NCI-H2227 treated with DMSO at 0.1 percent for 48 hours (cell line): Measurements from ENCODE around the gene MKLN1.
"Not testable (repeated sequence)": the region's sequence is repeated elsewhere in the genome, so short reads cannot be mapped to it uniquely, and the experiment has no call there.

Experiments used
- DNase-seq: peaks from one replicate; lab custom pipeline; 2025; lab: John Stamatoyannopoulos, UW

Gene MKLN1

DNA sequence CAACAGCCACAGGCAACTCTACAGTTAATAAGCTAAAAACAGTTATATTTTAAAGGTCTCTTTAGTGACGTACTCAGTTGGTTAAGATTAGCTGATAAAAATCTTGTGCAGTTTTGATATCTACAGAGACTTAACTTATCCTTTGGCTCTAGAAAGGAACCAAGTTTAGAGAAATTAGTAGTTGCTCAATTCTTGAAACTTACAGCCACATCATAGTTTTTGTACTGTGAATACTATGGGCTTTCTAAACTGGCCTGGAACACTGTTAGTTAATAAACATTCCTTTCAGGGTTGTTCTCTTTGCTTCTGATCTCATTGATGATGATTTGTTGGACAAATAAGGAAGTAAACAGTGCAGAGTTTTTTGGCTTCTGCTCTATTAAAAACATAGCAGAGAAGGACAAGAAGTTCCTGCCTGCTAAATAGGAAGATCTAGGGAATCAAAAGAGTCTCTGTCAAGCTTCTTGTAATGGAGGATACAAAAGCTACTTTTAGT is 73.1 kb downstream of the MKLN1 start:
- no peak for DNase-seq

DNA sequence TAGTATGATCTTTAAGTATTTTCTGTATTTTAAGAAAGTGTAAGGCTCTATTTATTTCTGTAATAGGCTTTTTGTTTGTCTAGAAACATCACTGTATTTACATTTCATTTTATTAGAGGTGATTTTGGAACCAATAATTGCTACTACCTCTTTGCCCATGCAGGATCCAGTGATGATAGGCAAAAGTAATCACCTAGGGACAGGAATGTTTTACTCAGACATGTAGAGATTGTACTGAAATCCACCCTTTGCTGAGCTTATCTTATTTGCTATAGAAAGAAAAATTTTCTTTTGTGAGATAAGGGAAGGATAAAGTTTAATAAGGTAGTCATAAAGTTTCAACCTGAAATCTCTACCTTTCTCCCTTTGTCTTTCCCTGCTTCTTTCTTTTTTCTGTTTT is 73.5 kb downstream of the MKLN1 start:
- DNase-seq, result no peak

DNA sequence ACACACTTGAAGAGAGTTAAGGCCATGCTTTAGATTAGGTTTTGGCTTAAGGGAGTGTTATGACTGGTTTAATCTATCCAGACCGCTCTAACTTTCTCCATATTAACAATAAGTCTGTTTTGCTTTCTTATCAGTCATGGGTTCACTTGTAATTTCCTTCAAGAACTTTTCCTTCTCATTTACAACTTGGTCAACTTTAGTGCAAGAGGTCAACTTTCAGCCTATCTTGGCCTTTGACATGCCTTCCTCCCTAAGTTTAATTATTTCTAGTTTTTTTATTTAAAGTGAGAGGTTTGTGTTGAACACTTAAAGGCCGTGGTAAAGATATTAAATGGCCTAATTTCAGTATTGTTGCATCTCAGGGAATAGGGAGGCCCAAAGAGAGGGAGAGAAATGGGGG is 75.6 kb downstream of the MKLN1 start:
- DNase-seq, result no peak

DNA sequence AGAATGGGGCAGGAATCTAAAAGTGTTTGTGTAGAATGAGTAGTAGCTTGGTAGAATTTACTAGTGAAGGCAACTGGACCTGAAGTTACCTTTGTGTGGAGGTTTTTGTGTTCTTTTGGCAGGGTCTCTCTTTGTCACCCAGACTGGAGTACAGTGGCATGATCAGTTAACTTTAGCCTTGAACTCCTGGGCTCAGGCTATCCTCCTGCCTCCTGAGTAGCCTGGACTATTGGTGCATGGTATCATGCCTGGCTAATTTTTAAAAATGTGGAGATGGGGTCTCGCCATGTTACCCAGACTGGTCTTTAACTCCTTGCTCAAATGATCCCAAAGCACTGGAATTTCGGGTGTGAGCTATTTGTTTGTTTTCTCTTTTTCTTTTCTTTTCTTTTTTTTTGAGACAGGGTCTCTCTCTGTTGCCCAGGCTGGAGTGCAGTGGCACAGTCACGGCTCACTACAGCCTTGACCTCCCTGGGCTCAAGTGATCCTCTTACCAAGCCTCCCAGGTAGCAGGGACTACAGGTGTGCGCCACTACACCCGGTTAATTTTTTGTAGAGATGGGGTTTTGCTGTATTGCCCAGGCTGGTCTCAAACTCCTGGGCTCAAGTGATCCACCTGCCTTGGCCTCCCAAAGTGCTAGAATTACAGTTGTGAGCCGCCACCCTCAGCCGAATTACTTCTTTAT is 76.7 kb downstream of the MKLN1 start:
- no peak for DNase-seq

DNA sequence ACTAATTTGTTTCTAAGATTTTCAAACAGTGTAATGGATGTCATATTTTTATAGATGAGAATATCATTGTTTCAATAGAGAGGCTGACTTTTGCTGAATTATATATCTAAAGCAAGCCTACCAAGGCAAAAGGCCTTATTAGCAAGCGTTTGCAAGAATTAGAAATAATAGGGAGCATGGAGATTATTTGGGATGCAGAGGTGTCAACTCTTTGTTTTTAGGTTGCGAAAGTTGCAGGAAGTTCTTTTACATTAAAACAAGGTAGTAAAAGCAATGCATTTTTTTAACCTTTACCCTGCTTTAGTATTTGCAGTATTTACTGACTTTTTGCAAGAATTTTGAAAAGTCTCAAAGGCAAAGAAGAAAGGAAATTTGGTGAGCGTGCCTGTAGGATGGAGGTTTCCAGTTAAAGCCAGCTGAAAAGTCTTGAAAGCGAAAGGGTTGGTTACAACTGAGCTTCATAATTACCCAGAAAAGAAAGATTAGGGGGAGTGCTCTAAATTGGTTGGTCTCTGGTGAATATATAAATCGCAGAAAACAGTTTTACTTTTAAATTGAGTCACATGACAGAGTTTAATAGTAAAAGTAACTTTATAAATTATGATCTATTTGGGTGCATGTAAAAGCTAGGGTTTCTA is 81.6 kb downstream of the MKLN1 start:
- no peak for DNase-seq

DNA sequence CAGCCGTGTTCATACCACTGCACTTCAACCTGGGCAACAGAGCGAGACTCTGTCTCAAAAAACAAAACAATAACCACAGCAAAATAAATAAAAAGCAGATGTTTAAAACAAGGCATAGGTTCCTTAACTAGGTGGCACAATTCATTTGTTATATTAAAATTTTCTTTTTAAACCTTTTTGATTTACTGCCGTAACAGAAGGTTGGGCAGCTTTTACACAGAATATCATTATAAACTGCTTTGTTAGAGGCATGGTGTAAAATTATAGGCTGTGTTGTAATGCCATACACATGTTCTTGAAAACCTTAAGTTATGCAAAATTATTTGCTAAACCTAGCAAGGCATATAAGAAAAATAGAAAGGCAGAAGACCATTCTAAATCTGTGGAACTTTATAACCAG is 84.4 kb downstream of the MKLN1 start:
- DNase-seq, result no peak

DNA sequence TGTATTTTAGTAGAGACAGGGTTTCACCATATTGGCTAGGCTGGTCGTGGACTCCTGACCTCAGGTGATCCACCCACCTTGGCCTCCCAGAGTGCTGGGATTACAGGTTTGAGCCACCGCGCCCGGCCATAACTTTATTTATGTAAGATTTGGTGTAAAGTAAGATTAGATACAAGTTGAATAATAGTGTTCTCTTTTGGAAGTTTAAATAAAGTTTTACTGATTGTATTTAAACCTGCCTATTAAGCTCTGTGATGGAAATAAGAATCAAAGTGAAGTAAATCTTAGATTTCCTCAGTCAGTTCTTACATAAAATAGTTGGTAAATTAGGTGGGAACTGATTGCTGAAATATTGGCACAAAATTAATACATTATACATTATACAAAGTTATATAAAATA is 86.0 kb downstream of the MKLN1 start:
- no peak for DNase-seq

DNA sequence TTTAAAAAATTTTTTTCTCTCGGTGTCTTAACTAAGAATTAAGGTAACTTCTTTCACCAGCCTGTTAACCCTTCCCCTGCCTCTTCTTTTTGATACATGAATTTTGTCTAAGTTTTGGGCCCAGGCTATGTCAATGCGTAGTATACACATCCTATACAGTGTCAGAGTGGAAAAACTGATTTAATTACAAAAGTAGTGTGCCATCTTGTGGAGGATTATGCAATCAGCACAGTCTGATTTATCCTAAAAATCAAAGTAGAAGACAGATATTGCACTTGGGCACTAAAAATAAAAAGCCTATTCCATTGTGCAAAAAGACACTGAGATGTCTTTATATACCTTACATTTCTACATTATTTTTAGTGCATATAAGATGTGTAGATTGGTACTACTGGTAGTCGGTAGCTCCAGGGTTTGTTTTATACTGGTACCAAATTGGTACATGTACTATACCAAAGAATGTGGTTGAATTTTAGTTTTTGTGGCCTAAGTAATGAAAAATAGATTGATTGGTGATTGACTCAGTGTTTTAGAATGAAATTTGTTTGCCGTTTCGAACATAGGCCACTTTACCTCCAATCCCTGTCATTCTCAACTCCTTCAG is 96.6 kb downstream of the MKLN1 start:
- DNase-seq, result peak; percentile 17

DNA sequence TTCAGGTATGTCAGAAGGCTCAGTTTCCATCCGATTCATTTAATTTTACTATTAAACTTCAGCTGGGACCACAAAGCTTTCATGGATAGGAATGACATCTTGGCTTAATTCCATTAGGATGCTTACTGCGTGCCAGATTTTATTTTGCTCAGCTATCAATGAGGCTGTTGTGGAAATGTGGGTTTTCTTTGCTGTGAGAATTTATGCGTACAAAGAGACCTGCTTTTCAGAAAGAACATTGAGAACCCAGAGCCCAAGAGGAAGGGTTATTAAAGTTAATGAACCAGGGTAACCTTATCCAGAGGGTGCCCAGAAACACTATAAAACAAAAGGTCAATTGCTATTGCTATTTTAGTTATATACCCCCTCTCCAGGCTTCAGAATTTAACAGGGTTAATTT is 98.3 kb downstream of the MKLN1 start:
- DNase-seq, result no peak

DNA sequence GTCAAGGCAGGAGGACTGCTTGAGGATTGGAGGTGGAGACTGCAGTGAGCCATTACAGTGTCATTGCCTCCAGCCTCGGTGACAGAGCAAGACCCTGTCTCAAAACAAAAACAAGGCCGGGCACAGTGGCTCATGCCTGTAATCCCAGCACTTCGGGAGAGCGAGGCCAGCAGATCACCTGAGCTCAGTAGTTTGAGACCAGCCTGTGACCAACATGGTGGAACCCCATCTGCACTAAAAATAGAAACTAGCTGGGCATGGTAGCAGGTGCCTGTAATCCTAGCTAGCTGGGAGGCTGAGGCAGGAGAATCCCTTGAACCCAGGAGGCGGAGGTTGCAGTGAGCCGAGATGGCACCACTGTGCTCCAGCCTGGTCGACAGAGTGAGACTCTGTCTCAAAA is 103.2 kb downstream of the MKLN1 start:
- DNase-seq, result not testable (repeated sequence)

DNA sequence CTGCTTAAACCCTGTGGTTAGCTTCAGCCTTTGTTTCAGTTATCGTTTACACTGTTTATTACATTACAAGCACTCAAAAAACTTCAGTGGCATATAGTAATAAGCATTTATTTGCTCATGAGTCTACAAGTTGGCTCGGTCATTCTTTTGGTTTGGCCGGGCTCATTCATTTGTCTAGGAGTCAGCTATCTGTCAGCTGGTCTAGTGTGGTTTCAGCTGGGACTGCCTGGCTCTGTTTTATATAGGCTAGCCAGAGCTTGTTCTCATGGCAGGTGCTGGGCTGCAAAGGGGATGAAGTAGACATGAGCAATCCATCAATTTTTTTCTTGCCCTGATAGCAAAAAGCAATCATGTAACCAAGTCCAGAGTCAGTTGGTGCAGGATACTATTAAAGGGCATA is 103.6 kb downstream of the MKLN1 start:
- DNase-seq, result no peak

DNA sequence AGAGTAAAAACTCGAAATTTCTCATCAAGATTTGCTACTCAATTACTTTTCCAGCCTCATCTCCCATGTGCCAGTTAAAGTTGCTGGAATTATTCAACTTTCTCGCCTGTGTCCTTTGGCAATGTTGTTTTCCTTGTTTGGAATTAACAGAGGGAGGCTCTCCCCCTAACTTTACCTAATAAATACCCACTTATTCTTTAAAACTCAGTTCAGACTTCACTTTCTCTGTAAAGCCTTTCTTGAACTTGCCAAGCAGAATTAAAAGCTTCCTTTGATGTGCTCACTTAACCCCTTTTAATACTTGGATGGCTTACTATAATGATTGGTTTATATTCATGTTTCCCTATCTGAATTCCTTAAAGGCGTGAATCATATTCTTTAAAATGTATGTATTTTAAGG is 104.1 kb downstream of the MKLN1 start:
- no peak for DNase-seq

DNA sequence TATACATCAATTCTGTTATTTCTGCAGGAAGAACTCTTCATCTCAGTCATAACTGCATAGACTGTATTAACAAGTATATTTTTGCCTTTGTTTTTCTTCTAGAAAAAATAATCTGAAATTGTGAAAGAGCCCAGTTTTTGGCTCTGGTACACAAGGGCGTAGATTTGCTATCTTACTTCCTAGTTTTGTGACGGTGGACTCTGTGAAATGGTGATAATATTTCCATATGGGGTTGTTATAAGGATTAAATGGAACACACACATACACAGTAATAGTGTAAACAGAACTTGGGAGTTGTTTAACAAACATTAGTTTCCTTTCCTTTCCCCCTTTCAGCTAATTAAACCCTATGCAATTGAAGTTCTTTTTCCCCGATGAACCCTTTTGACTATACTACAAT is 108.7 kb downstream of the MKLN1 start:
- no peak for DNase-seq

DNA sequence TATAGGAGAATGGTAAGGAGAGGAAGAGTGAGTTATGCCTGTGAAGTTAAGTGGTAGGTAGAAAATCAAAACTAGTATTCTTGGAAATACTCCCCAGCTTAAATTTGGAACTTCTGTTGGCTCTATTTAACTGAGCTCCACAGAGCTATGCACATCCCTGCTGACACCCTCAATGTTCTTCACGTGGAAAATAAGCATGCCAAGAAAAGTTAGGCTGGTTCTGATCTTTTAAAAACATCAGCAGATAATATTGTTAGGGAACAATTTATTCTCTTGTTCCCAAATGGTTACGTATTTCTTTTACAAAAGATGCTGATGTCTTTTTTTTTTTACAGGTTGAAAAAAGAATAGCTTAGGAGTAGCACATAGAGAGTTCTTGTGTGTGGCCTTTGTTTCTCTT is 111.3 kb downstream of the MKLN1 start:
- no peak for DNase-seq

DNA sequence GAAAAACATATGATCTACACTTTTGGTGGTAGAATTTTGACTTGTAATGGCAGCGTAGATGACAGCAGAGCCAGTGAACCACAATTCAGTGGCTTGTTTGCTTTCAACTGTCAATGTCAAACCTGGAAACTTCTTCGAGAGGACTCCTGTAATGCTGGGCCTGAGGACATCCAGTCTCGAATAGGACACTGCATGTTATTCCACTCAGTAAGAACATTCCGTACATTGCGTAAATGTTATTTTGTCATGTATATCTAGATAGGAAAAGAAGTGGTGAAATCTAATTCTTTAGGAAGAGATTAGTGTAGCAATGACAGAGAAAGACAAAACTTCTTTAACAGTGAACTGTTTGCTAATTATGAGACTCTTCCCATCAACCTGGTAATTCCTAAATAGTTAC is 115.8 kb downstream of the MKLN1 start:
- DNase-seq, result no peak

DNA sequence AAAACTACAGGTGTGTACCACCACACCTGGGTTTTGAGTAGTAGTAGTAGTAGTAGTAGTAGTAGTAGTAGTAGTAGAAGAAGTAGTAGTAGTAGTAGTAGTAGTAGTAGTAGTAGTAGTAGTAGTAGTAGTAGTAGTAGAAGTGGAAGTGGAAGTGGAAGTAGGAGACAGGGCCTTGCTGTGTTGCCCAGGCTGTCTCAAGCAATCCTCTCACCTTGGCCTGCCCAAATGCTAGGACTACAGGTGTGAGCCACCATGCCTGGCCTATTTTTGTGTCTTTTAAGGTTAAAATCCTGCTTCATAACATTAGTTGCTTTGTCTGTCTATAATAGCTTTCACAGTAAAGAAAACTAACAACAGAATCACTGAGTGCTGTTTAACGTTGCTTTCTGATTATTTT is 117.0 kb downstream of the MKLN1 start:
- DNase-seq, result no peak

DNA sequence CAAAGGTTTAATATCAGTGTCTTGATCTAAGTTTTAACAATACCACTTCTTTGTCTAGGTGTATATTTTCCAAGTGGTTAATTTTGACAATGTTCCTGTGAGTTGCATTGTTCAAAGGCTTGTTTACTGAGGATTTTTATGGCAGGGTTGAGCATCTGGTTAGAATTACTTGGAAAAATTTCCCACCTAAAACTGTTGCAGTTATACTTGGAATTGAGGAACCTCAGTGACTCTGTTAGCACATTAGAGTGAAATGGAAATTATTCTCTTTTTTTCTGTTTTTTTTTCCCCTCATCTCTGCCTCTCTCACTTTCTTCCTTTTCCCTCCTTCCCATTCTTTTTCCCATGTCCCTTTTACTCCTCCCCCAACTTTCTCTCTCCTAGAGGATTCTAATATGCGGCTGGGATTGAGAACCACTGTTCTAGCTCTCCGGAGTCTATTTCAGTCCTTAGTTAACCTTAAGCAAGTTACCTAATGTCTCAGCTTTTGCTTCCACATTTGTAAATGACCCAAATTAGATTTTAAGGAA is 121.8 kb downstream of the MKLN1 start:
- DNase-seq, result no peak

DNA sequence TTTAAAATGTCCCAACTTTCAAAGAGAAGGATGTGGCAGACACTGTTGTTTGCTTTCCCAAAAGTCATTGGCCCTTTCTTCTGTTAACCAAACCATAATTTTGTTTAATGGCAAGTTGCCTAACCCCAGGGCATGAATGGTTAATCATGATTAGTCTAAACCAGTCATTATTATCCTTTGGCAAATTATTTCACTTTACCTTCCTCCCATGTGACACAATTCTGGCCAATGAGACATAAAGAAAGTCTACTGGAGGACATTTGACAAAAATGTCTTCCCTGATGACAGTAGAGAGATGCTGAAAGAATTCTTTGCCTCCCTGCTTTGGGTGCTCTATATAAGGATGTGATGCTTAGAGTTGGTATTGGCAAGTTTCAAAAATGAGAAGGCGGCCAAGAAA is 126.8 kb downstream of the MKLN1 start:
- no peak for DNase-seq

DNA sequence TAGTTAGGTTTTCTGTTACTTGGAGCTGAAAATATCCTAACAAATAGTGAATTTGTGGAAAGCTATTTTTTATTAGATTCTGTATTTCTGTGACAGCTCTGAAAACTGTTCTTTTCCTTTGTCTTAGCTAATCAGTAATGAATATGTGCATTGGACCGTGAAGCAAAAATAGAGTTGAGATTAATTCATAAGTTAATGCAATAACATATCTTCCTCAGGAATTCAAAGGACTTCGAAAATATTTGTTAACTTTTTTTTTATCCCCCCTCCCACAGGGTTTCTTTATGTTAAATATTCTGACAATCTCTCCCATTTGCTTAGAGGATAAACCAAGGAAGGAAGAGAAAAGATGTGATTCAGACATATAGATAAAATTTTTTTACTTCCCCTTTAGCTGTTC is 127.3 kb downstream of the MKLN1 start:
- DNase-seq, result no peak

DNA sequence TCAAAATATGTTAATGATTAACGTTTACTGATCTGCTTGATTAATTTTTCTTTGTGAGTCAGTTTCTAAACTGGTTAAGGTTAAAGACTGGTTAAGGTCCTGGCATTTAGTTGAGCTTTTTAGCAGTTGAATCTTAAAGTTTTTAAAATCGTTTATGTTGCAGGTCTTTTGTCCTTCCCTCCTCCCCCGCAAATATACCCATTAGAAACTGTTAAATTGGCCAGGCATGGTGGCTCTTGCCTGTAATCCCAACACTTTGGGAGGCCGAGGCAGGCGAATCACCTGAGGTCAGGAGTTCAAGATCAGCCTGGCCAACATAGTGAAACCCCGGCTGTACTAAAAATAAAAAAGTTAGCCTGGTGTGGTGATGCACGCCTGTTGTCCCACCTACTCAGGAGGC is 127.9 kb downstream of the MKLN1 start:
- no peak for DNase-seq

DNA sequence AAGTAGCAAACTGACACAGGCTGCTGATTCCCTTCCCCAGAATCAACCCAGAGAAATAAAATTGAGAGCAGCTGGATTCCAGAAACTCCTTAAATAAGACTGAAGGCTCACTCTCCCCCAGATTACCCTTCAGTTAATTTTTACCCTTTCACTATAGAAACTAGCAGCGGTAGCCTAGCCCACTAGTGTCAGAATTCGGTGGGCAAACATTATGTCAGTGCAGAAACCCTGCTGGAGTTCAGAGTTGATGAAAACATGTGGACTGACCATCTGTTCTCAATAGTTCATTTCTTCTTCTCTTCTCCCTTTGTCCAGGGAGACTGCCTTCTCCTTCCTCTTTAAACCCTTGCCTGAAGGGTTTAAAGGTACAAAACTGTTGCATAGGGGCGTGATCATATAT is 128.7 kb downstream of the MKLN1 start:
- DNase-seq, result no peak

DNA sequence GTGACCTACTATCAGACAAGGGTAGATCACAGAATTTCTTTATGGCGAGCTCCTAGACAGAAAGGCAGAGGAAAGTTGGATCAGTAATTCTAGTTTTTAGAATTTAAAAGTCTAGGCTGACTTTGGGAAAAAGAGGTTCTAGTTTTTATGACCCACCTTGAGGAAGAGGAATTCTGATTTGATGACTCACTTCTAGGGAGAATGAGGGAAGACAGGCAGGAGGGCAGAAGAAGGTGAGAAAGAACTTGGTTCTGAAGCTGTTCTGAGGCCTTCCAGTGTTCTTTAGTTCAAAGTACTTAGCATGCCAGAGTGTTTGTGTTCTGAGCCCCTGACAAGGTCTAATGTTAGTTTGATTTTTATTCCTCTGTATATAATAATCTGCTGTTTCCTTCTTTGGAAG is 131.6 kb downstream of the MKLN1 start:
- DNase-seq, result no peak

DNA sequence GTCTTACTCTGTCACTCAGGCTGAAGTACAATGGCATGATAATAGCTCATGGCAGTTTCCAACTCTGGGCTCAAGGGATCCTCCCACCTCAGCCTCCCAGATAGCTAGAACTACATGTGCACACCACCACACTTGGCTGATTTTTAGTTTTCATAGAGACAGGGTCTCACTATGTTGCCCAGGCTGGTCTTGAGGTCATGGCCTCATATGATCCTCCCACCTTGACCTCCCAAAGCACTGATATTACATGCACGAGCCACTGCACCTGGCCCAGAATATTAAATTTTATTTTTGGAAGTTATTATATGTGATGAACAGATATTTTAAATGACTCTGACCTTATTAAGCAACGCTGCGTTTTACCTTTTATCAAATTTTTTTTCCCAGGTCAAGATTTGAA is 134.4 kb downstream of the MKLN1 start:
- no peak for DNase-seq
